ENCODE data around the gene THUMPD3.
A peak's percentile ranks its signal among the peaks of the same experiment; 100 is the strongest.

THUMPD3 gene, protein sequence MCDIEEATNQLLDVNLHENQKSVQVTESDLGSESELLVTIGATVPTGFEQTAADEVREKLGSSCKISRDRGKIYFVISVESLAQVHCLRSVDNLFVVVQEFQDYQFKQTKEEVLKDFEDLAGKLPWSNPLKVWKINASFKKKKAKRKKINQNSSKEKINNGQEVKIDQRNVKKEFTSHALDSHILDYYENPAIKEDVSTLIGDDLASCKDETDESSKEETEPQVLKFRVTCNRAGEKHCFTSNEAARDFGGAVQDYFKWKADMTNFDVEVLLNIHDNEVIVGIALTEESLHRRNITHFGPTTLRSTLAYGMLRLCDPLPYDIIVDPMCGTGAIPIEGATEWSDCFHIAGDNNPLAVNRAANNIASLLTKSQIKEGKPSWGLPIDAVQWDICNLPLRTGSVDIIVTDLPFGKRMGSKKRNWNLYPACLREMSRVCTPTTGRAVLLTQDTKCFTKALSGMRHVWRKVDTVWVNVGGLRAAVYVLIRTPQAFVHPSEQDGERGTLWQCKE

GRCh38 chr3:9362731-9363530, at the start of gene THUMPD3:
TSS of gene THUMPD3 (plus strand) at chr3:9363054. CDS start at chr3:9365069, 2,015 bp downstream.
- peak; percentile 93 for DNase-seq (ENCODE audit: low read depth)

GRCh38 chr3:9314796-9315195, 48.1 kb upstream of the THUMPD3 start:
- DNase-seq (ENCODE audit: low read depth): no peak

DNA sequence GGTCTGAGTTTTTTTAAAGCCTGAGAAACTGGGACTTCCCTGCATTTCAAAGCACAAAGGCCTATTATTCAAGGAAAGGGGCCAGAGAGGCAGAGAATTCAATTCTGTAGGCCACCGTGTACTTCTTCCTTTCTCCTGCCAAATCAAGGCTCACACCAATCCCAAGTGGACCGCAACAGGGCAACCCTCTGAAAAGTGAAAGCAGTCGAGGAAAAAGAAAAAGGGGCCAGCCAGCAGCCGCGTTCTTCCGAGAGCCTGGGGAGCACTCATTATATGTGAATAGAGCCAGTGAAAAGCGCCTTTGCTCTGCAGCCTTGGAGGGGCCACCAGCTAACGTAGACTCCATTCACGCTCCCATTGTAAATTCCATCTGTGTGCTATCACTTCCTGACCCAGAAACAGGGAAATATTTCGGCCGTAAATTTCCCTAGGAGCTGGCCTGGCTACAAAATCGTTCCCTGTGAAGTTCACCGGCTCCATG, 45.9 kb upstream of the THUMPD3 start:
- no peak for DNase-seq (ENCODE audit: low read depth)

- no peak for DNase-seq (ENCODE audit: low read depth)
Measured at GRCh38 chr3:9322780-9323179, 40.1 kb upstream of the THUMPD3 start.

DNA sequence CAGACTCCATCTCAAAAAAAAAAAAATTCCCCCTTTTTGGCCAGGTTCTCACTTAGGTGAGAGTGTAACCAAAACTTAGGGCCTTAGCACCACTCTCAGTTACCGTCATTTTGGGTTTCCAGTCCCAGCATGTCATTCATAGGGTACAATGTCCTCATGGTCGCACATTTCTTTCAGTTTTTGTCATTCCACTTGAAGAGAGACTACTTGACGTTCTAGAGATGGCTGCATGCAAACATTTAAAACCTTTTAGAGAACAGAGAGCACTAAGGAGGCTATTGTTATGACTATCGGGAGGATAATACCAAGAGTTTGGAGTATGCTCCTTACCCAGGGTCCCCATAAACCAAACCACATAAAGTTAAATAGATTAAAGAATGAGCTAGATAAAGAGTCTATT, 37.9 kb upstream of the THUMPD3 start:
- no peak for DNase-seq (ENCODE audit: low read depth)

GRCh38 chr3:9327578-9327977, 35.3 kb upstream of the THUMPD3 start:
- DNase-seq (ENCODE audit: low read depth): no peak

DNA sequence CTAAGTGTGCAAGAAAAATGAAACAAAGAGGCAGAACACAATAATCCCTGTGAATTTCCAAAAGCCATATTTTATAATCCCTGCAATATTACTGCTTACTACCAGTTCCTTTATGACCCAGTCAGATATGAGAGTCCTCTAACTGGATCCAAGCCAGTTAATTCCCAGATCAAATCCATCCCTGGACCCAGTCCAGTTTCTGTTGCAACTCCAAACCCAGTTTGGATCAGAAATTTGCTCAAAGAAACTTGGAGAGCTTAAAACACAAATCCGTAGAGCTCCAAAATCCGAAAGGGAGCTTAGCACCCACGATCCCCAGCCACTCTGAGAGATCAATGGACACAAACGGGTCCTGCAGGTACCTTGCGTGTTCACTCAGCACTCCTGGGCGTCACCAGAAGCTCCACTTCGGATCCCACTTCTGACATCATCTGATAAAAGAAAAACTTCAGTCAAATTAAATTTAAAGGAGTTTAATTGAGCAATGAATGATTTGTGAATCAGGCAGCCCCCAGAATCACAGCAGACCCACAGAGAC, 32.6 kb upstream of the THUMPD3 start:
- no peak for DNase-seq (ENCODE audit: low read depth)

GRCh38 chr3:9331171-9331570, 31.7 kb upstream of the THUMPD3 start:
- DNase-seq (ENCODE audit: low read depth): no peak

- no peak for DNase-seq (ENCODE audit: low read depth)
Measured at GRCh38 chr3:9332250-9333030, 30.4 kb upstream of the THUMPD3 start.

- no peak for DNase-seq (ENCODE audit: low read depth)
Measured at GRCh38 chr3:9339761-9340471, 22.9 kb upstream of the THUMPD3 start.

GRCh38 chr3:9340472-9340902, 22.4 kb upstream of the THUMPD3 start:
- no peak for DNase-seq (ENCODE audit: low read depth)

- no peak for DNase-seq (ENCODE audit: low read depth)
Measured at GRCh38 chr3:9342696-9343095, 20.2 kb upstream of the THUMPD3 start.

DNA sequence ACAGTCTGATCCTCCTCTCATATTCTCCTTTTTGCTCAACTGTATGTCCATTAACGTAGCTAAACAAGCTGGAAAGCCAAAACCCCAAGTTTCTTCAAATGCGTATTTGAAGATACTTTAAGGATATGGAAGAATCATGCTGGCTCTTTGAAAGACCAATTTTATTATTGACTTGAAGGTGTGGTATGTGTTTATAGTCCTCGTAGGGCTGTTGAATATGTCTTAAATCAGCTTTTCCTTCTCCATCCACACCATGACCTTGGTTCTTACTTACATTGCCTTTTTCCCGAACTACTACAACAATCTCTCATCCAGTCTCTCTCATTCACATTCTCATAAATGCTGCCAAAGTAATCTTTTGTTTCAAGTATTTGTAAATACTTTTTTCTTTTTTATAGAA, 19.7 kb upstream of the THUMPD3 start:
- no peak for DNase-seq (ENCODE audit: low read depth)

- no peak for DNase-seq (ENCODE audit: low read depth)
Measured at GRCh38 chr3:9345041-9345440, 17.8 kb upstream of the THUMPD3 start.

DNA sequence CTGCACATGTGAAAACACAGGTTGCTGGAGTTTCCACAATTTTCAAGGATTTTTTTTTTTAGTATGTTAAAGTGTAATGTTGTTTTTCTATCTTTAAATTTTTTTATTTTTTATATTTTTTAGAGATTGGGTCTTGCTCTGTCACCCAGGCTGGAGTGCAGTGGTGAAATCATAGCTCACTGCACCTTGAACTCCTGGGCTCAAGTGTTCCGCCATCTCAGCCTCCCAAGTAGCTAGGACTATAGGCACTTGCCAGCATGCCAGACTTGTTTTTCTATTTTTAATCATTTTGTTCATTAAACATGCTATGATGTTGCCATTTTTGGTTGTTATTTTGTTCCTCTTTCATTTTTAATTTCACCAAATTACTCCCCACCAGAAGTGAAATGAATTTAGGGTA, 16.7 kb upstream of the THUMPD3 start:
- DNase-seq (ENCODE audit: low read depth): no peak

DNA sequence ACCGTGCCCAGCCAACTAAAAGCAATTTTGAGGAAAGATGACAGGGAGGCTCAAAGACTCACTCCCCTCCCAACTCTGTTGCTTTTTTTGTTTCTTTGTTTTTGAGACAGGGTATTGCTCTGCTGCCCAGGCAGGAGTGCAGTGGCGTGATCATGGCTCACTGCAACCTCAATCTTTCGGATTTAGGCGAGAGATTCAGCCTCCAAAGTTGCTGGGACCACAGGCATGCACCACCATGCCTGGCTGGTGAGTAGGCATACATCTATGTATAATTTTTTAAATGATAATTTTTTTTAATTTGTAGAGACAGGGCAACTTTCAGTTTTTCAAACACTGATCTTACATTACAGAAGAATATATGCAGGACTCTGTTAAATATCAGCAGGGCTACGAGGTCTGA, 15.8 kb upstream of the THUMPD3 start:
- no peak for DNase-seq (ENCODE audit: low read depth)

DNA sequence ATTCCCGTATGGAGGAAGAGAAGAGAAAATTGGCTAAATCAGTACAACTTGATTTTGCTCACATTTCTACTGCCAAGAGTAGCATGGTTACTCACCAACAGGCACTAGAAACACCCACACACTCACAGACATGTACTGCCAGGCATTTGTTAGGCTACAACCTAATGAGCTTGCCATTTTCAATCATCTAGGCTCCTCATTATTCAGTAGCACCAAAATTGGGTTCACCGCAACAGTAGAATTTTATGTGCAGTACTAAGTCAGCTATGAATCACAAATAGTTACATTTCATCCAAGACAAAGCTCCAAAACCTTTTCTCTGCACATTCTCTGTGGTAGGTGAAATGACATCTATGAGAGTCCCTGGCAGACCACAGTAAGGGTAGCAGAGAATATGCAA, 15.0 kb upstream of the THUMPD3 start:
- no peak for DNase-seq (ENCODE audit: low read depth)

DNA sequence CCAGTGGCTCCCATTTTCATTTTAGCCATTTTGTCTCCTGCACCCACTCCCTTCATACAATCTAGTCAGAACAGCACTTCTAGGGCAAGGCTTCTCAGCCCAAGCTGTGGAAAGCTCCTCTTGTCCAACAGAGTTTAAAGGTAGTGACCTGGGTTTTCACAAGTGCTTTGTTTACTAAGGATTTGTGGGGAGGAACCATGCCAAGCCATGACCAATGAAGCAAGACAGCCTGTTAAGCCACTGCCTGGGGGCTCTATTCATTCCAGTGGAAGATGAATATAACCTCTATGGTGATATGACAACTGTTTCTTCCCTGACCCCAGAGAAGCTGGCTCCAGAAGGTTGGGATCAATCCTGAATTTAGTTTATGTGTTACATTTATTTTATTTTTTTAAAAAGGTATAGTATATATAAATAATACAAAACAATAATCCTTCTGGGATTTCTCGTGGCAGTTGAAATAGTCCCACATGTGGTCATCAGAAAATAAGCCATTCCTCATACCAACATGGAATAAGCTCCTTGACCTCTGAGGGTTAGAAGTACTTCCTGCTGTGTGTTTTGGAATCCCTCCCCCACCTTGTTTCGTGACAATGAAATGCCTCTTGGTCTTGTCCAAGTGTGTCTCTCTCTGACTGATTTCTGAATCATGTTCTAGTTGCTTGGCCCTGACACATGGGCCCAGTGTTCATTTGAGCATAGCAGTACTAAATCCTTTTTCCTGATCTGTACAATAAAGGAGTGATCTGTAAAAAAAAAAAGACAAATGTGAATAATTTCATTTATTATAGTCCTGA, 13.3 kb upstream of the THUMPD3 start:
- no peak for DNase-seq (ENCODE audit: low read depth)

GRCh38 chr3:9351709-9352126, 11.1 kb upstream of the THUMPD3 start:
- no peak for DNase-seq (ENCODE audit: low read depth)

All from stimulated activated CD8-positive, alpha-beta memory T cell treated with anti-CD3 and anti-CD28 coated beads, Interleukin-7, amount 100 ng/mL, for 24 hours (primary cell).